ENCODE data around the gene LRMDA. TPM values are rescaled to one million over a fixed set of nuclear protein-coding genes. Genes with fewer than 3 reads are reported as not detected.

LRMDA gene
- total and polyA plus RNA-seq, 2 of the 8 experiments (the other 6 are each of a cell fraction or from before 2014, with no cell fraction given), result 0.86 to 2.8 TPM

DNA sequence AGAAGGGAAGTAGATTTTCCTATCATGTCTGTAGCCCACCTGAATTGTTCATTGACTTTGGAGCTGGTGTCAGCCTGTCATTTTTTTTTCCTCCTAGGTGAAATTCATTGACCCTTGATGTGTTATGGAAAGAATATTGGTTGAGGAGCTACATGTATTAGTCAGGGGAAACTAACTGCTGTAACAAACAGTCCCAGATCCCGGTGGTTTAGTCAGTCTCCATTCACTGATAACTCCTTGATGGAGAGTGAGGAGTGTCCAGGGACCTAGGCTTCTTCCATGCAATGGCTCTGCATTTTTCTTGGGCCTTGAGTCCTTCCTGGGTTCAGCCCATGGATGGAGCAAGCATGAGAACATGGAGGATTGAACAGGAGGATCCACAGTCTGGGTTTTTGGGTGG, 643.2 kb downstream of the LRMDA start:
- DNase-seq (ENCODE audit: low read depth in 1 of 2, low spot score in 2 of 2) (no peak), FAIRE-seq (no peak)
- TF ChIP-seq SIN3A (conservative IDR thresholded peaks at IDR 0.05 in 1 of 2, IDR thresholded peaks at IDR 0.05 in 1 of 2; ENCODE audit: low read depth in 1 of 2, low read length in 2 of 2), result no peak
- TF ChIP-seq SIRT6 (IDR thresholded peaks at IDR 0.05; ENCODE audit: low read length), result no peak
- TF ChIP-seq RAD21 (IDR thresholded peaks at IDR 0.05 in 1 of 2, conservative IDR thresholded peaks at IDR 0.05 in 1 of 2; ENCODE audit: low read depth in 2 of 2, low read length in 2 of 2), result no peak
- TF ChIP-seq TEAD4 (IDR thresholded peaks at IDR 0.05; ENCODE audit: low read depth, low read length), result no peak
- TF ChIP-seq, protein P1, sequence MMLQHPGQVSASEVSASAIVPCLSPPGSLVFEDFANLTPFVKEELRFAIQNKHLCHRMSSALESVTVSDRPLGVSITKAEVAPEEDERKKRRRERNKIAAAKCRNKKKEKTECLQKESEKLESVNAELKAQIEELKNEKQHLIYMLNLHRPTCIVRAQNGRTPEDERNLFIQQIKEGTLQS (IDR thresholded peaks at IDR 0.05; ENCODE audit: insufficient read depth, low read depth, low read length), result no peak
- TF ChIP-seq EP300 (IDR thresholded peaks at IDR 0.05; ENCODE audit: borderline replicate concordance in 1 of 2, low read depth in 2 of 2, low read length in 2 of 2), result no peak
- no peak for TF ChIP-seq JUN (IDR thresholded peaks at IDR 0.05; ENCODE audit: low read depth, low read length)
- no peak for TF ChIP-seq MAFK (IDR thresholded peaks at IDR 0.05; ENCODE audit: low read depth, low read length)
- Histone ChIP-seq H3K4me2 (ENCODE audit: insufficient read depth in 1 of 2, low read depth in 2 of 2, low read length in 2 of 2) (no peak overlapping the region), H3K14ac (ENCODE audit: insufficient read length) (no peak overlapping the region), H3K56ac (replicated peaks; ENCODE audit: insufficient read length, low read depth, low read length) (no peak overlapping the region), H3K18ac (ENCODE audit: extremely low read depth, low read length) (no peak overlapping the region), H3K9me3 (ENCODE audit: insufficient read depth in 2 of 2, low read depth in 1 of 2, low read length in 1 of 2) (peaks cover 0 to 3% of the 10 kb centered on the region in 2 experiments; a peak in 1 of 4 replicates), H4K20me1 (replicated peaks in 1 of 2; ENCODE audit: control insufficient read depth in 1 of 2, insufficient read depth in 2 of 2, low read length in 2 of 2) (no peaks in the 10 kb centered on the region), H3K23me2 (ENCODE audit: low read depth, low read length) (no peaks in the 10 kb centered on the region), H2AFZ (ENCODE audit: low read length) (no peak overlapping the region), H3K9ac (replicated peaks in 1 of 4; ENCODE audit: extremely low read depth in 1 of 4, low read depth in 3 of 4, low read length in 3 of 4) (no peak overlapping the region), H2BK12ac (ENCODE audit: low read depth, low read length) (no peak overlapping the region), H2BK120ac (replicated peaks; ENCODE audit: low read depth, low read length) (no peak overlapping the region), H3K79me2 (ENCODE audit: control insufficient read depth in 1 of 2, insufficient read depth in 2 of 2, low read length in 2 of 2) (no peaks in the 10 kb centered on the region), H3K27me3 (replicated peaks in 1 of 4; ENCODE audit: control insufficient read depth in 3 of 4, extremely low read depth in 1 of 4, insufficient read depth in 3 of 4, low read length in 3 of 4) (no peaks in the 10 kb centered on the region), H4K91ac (replicated peaks; ENCODE audit: insufficient read length, low read length) (no peak overlapping the region), H3K36me3 (ENCODE audit: control insufficient read depth in 2 of 4, insufficient read depth in 4 of 4, low read length in 3 of 4) (no peaks in the 10 kb centered on the region), H3K79me1 (ENCODE audit: low read depth, low read length) (no peaks in the 10 kb centered on the region), H3K4me3 (ENCODE audit: extremely low read depth in 1 of 4, insufficient read depth in 2 of 4, low read depth in 3 of 4, low read length in 4 of 4) (no peak overlapping the region), H4K8ac (ENCODE audit: extremely low read depth, insufficient read depth, low read length) (no peak overlapping the region), H2BK5ac (ENCODE audit: low read depth, low read length) (no peak overlapping the region), H3K27ac (ENCODE audit: low read depth, low read length) (no peak overlapping the region), H2BK15ac (ENCODE audit: low read length) (no peak overlapping the region), H3K4ac (replicated peaks; ENCODE audit: insufficient read length, low read depth, low read length) (no peak overlapping the region), H4K5ac (ENCODE audit: insufficient read length, low read depth, low read length) (no peak overlapping the region), H3K23ac (ENCODE audit: insufficient read length) (no peak overlapping the region), H2BK20ac (ENCODE audit: low read length) (0 out of 2 replicates have a peak overlapping the region, but pooled peaks have one; percentile 15), H2AK5ac (ENCODE audit: low read depth, low read length) (no peak overlapping the region), H3K4me1 (replicated peaks in 1 of 4; ENCODE audit: control insufficient read depth in 3 of 4, insufficient read depth in 4 of 4, low read length in 3 of 4) (no peaks in the 10 kb centered on the region)
- POLR2A ChIA-PET (ENCODE audit: partially characterized antibody), result interaction anchor here (0.7 kb wide), 1 partner anchor 81 kb away, joined by 3 read pairs; no protein-coding TSS in a partner anchor
- 93% methylated on average over 1 of the region's 1 CpG; no CpG with 5 or more reads in 1 of the 2 experiments for WGBS, 2 experiments (ENCODE audit: extremely low coverage in 1 of 2, insufficient coverage in 1 of 2, insufficient read length in 1 of 2, insufficient replicate concordance in 2 of 2, low coverage in 1 of 2, low lambda C conversion rate in 2 of 2, missing lambda C conversion rate in 1 of 2)
- CTCF ChIA-PET (ENCODE audit: partially characterized antibody), result no interaction called here
